Gastrocnemius medialis (tissue), 4 donors: ENCODE measurements around the gene CTSA. TPM values are rescaled to one million over a fixed set of nuclear protein-coding genes. Genes with fewer than 3 reads are reported as not detected.
A peak's percentile ranks its signal among the peaks of the same experiment; 100 is the strongest.

Experiments
- ATAC-seq, 2 donors: fragments of 150-250 bp; one replicate each; pipeline ENCODE4 v1.9.1; 2016
- DNase-seq, 2 donors: peaks; one replicate each; pipeline ENCODE4 v3.0.0-alpha.2; 2019
- H3K27ac ChIP-seq, 4 donors: fragments of 200-600 bp; sonication (generic); 1 replicate in 1 of 4; 2 replicates in 3 of 4; pipeline ENCODE4 v1.5.1; 2016 to 2018; ENCODE audit warnings: mild to moderate bottlenecking in 2 of 4, moderate library complexity in 1 of 4
- H3K27me3 ChIP-seq, 3 donors: fragments of 200-600 bp; sonication (generic) in 2 of 3; 1 replicate in 1 of 3; 2 replicates in 2 of 3; pipeline versions ENCODE4 v1.5.1 to v1.6.0; 2016 to 2019; ENCODE audit warnings: mild to moderate bottlenecking in 1 of 3, moderate library complexity in 1 of 3
- H3K36me3 ChIP-seq, 2 donors: fragments of 200-600 bp; sonication (generic) in 1 of 2; one replicate each; pipeline ENCODE4 v1.5.1; 2017 to 2018
- H3K4me1 ChIP-seq, 2 donors: fragments of 200-600 bp; sonication (generic) in 1 of 2; one replicate each; pipeline ENCODE4 v1.5.1; 2016 to 2017; ENCODE audit warnings: mild to moderate bottlenecking in 2 of 2
- H3K4me3 ChIP-seq, 4 donors: fragments of 200-600 bp; sonication (generic) in 3 of 4; 1 replicate in 1 of 4; 2 replicates in 3 of 4; pipeline ENCODE4 v1.5.1; 2016 to 2019; ENCODE audit warnings: mild to moderate bottlenecking in 2 of 4
- H3K9me3 ChIP-seq, 3 donors: fragments of 200-600 bp; sonication (generic) in 2 of 3; 1 replicate in 1 of 3; 2 replicates in 2 of 3; pipeline ENCODE4 v1.5.1; 2016 to 2019
- POLR2A ChIP-seq, 2 donors: fragments of 450-650 bp; IDR thresholded peaks; one replicate each; pipeline ENCODE4 v1.6.1; 2017; ENCODE audit warnings: antibody characterized with exemption in 2 of 2, mild to moderate bottlenecking in 2 of 2, moderate library complexity in 2 of 2
- in situ Hi-C, 4 donors: fragments of 200-750 bp; cut with MboI; loops; one replicate each; pipeline versions ENCODE4 v1.15.0 to v1.8.0; 2017; ENCODE audit warnings: low sequenced_read_pairs in 4 of 4
- intact Hi-C: fragments of 100-400 bp; cut with DNase I; formaldehyde crosslinking; loops from one replicate; pipeline ENCODE4 v1.15.1; 2023; ENCODE audit warnings: low total_unique reads
- total RNA-seq, 4 donors: library from RNA; depleted of rRNA; stranded (reverse); fragments of >200 nt; gene quantifications; one replicate each; pipeline versions ENCODE4 v1.1.0 to v1.2.3, GENCODE V29; 2016
- TF ChIP-seq, protein P1 (sequence below), 5 experiments: fragments of 450-650 bp in 3 of 5; fragments of 200-600 bp in 2 of 5; sonication (generic) in 2 of 5; IDR thresholded peaks in 4 of 5; conservative IDR thresholded peaks in 1 of 5; 1 replicate in 4 of 5; 2 replicates in 1 of 5; pipeline ENCODE4 v1.5.1; 2016 to 2019; ENCODE audit warnings: antibody characterized with exemption in 5 of 5, mild to moderate bottlenecking in 3 of 5, moderate library complexity in 3 of 5

Gene CTSA
- total RNA-seq, 4 donors from 2014 or later: 21.9 to 59.2 (median 46.2) TPM

DNA sequence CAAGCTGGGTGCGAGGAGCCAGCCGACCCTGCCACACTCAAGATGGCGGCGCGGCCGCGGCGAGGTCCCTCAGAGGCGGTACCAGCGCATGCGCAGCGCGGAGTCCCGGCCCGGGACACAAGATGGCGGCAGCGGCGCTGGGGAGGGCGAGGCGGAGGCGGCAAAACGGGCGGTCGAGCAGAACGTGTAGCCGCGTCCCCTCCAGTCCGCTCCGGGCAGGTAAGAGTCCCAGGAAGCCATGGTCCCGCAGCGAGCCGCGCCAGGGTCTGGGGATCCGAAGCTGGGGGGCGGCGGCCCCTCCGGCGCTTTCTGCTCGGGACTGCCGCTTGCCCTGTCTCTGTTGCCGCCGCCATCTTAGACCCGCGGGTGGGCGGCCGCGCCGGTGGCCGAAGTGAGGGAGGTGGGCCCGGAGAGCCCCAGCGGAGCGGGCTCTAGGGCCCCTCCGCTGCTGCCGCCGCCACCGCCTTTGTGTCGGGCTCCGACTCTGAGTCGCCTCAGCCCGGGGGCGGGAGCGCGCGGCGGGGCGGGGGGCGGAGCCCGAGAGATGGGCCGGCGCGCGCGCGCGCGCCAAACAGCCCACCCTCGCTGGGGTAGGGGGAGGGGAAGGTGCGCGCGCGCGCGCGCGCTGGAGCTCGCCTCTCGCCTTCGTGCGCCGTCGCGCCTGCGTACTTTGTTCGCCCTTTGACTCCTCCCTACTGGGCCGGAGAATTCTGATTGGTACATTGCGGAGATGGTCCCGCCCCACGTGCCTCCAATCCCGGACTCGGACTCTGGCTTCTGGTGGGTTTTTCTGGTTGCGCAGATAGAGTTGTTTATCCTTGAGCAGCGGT is 43.7 kb downstream of the CTSA start, which contains the start of gene PCIF1:
Gene PCIF1, plus strand, starts transcription at position 98 of the 830 bp plus-strand sequence. CDS start 4,317 bp downstream, outside the sequence.
- Histone ChIP-seq H3K4me3 (peak within 1 kb of the TSS; percentile 83 to 99 (median 98)), H3K27ac (peak within 1 kb of the TSS; percentile 97 to 100 (median 100)), H3K9me3 (no peaks in the 10 kb centered on the region), H3K4me1 (peaks cover 21 to 25% of the 10 kb centered on the region in 2 donors), H3K27me3 (no peaks in the 10 kb centered on the region), H3K36me3 (peaks cover 0 to 28% of the 10 kb centered on the region in 2 donors)
- TF ChIP-seq, protein P1, sequence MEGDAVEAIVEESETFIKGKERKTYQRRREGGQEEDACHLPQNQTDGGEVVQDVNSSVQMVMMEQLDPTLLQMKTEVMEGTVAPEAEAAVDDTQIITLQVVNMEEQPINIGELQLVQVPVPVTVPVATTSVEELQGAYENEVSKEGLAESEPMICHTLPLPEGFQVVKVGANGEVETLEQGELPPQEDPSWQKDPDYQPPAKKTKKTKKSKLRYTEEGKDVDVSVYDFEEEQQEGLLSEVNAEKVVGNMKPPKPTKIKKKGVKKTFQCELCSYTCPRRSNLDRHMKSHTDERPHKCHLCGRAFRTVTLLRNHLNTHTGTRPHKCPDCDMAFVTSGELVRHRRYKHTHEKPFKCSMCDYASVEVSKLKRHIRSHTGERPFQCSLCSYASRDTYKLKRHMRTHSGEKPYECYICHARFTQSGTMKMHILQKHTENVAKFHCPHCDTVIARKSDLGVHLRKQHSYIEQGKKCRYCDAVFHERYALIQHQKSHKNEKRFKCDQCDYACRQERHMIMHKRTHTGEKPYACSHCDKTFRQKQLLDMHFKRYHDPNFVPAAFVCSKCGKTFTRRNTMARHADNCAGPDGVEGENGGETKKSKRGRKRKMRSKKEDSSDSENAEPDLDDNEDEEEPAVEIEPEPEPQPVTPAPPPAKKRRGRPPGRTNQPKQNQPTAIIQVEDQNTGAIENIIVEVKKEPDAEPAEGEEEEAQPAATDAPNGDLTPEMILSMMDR (IDR thresholded peaks at IDR 0.05 in 4 of 5, conservative IDR thresholded peaks at IDR 0.05 in 1 of 5): no peak
- TF ChIP-seq POLR2A (IDR thresholded peaks at IDR 0.05): peak; percentile 95 to 96
- DNase-seq (peak; percentile 98), ATAC-seq (peak; percentile 91)
- in situ Hi-C loops: no loop called here
- intact Hi-C loops: loop anchor here (1.0 to 5.0 kb wide), 6 partner anchors 38 to 152 kb away; partner anchors contain the start of genes CTSA, DNTTIP1, NCOA5 and NEURL2

DNA sequence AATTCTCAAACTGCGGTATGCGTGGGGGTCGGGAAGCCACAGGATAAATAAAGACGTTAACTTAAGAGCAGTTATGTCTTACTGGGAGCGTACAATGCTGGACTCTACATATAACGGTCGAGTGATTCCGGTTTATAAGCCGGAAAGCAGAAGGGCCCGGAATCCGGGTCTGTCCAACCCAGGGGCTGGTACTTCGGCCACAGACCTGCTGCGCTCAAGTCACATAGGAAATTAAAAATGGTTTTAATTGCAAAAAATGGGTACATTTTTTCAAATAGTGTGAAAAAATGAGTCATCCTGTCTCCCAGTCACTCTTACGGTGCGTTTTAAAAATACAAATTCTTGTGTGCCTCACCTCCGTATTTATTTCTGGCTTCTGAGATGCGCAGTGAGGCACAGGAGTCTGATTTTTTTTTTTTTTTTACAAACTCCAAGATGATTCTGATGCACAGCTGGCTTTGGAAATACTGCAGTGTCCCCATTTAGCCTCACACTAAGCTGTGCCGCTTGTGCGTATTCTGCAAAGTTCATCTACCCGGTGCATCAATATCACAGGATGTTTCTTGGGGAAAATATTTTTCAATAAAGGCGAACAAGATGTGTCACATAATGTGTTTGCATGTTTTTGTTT is 44.4 kb downstream of the CTSA start:
- Histone ChIP-seq H3K36me3 (peaks cover 0 to 36% of the 10 kb centered on the region in 2 donors), H3K4me3 (peak overlapping the region; percentile 78 to 99 (median 82)), H3K9me3 (no peaks in the 10 kb centered on the region), H3K27ac (peak overlapping the region; percentile 97 to 100 (median 100)), H3K27me3 (no peaks in the 10 kb centered on the region), H3K4me1 (peaks cover 21 to 25% of the 10 kb centered on the region in 2 donors)
- DNase-seq (no peak), ATAC-seq (peak; percentile 22 to 37)
- intact Hi-C loops (loop anchor here (2.0 kb wide), 4 partner anchors 45 to 145 kb away; partner anchors contain the start of genes CTSA, DNTTIP1, NEURL2 and TNNC2), in situ Hi-C loops (no loop called here)
- no peak for TF ChIP-seq POLR2A (IDR thresholded peaks at IDR 0.05)
- TF ChIP-seq, protein P1 (IDR thresholded peaks at IDR 0.05 in 4 of 5, conservative IDR thresholded peaks at IDR 0.05 in 1 of 5): no peak

DNA sequence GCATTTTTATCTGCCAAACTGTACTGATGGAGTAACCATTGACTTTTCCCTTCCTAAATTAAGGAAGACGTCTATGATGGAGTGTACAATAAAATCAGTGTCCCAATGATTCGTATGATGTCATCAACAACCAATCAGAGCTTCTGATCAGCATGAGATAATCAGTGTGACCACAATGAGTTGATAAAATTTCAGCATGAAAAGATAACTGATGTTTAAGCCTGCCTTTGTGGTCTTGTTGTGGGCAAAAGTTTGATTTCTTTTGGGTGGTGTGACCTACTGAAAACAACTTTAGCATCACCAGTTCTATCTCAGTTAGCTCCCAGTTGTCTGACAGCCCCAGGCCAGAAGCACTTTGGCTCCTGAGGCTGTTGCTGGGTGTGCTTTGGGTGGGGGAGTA is 46.6 kb downstream of the CTSA start:
- DNase-seq: no peak
- Histone ChIP-seq H3K36me3 (peaks cover 0 to 58% of the 10 kb centered on the region in 2 donors), H3K4me1 (peaks cover 21 to 25% of the 10 kb centered on the region in 2 donors), H3K27me3 (no peaks in the 10 kb centered on the region), H3K27ac (peak overlapping the region in 2 of 4 donors; percentile 97 to 100), H3K4me3 (no peak overlapping the region), H3K9me3 (no peaks in the 10 kb centered on the region)
- TF ChIP-seq, protein P1 (IDR thresholded peaks at IDR 0.05 in 4 of 5, conservative IDR thresholded peaks at IDR 0.05 in 1 of 5): no peak
- TF ChIP-seq POLR2A (IDR thresholded peaks at IDR 0.05): no peak
- no peak for ATAC-seq
- intact Hi-C loops: no loop called here
- in situ Hi-C loops: no loop called here

DNA sequence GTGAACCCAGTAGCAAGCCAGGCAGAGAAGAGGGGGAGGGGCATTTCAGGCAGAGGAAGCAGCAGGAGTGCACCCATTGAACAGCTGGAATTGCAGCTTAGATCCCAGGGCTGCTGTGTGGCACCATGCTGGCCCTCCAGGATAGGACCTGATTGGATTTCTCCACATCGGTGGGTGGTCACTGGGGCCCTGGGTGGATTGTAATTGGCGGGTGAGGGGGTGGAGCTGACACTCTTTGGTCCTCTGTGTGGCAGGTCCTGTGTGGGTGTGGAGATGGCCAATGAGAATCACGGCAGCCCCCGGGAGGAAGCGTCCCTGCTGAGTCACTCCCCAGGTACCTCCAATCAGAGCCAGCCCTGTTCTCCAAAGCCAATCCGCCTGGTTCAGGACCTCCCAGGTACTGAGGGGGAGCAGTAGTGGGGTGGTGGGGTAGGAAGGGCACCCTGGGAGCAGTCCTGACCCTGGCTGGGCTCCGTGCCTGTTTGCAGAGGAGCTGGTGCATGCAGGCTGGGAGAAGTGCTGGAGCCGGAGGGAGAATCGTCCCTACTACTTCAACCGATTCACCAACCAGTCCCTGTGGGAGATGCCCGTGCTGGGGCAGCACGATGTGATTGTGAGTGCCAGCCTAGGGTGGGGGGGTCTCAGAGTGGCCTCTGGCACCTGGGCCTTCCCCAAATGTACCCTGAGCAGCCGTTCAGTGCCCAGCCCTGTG is 47.7 kb downstream of the CTSA start:
- H3K9me3 ChIP-seq: no peaks in the 10 kb centered on the region
- H3K4me1 ChIP-seq: peaks cover 16 to 18% of the 10 kb centered on the region in 2 donors
- no peak for DNase-seq
- no peak for TF ChIP-seq POLR2A (IDR thresholded peaks at IDR 0.05)
- TF ChIP-seq, protein P1 (IDR thresholded peaks at IDR 0.05 in 4 of 5, conservative IDR thresholded peaks at IDR 0.05 in 1 of 5): no peak
- H3K36me3 ChIP-seq: peaks cover 0 to 69% of the 10 kb centered on the region in 2 donors
- intact Hi-C loops (no loop called here), in situ Hi-C loops (no loop called here)
- peak overlapping the region in 2 of 4 donors; percentile 5 to 19 for H3K27ac ChIP-seq
- no peaks in the 10 kb centered on the region for H3K27me3 ChIP-seq
- ATAC-seq: no peak
- H3K4me3 ChIP-seq: no peak overlapping the region
